Suppressor macrophage treated with lipopolysaccharide for 4 hours (primary cell): Measurements from ENCODE around the gene MEIS2.

ENCODE experiments used
- DNase-seq: peaks from one replicate; pipeline ENCODE4 v3.0.0-alpha.2; 2020

Gene MEIS2

GRCh38 chr15:37112171-37112570 is 11.8 kb upstream of the MEIS2 start:
- DNase-seq, result no peak

DNA sequence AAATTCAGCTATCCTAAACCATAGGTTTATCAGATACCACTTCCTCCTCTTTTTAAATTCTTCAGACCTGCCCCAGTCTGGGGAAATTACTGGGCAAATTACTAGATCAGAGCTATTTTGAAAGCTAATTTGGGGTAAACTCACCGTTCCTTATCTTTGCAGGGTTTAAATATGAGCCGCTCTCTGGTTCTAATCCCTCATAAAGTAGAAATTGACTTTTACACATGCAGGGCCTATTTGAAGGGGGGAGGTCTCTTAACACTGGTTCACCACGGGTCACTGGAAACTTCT is 11.0 kb upstream of the MEIS2 start:
- no peak for DNase-seq

DNA sequence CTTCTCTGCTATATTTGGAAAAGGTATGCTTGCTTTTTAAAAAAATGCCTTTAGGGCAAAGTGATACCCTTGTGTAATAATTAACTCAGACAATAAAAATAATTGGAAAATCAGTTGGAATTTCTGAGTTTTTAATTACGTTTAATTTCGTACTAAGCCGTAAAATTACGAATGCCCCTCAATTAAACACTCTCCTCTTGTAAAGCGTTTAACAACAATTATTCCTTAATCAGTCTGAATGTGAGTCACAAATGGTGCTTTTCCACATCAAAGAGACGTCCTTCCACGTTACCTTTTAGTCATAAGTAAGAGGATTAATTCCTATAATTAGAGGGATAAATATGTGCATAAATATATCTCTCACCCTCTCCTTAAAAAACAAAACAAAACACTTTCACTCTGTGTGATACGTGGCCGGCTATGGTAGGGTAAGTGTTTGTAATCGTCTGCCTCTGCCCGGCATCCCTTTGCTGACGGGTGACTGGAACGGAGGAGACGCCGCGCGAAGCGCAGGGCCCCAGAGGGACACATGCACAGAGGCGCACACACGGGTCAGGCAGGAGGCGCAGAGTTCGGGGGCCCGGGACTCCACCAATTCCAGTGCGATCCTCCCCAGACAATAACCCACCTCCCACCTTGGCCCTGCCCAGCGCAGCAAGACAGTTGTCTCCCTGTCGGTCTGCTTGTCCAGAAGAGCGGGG is 9.7 kb upstream of the MEIS2 start:
- no peak for DNase-seq

GRCh38 chr15:37109168-37109871 is 9.0 kb upstream of the MEIS2 start:
- no peak for DNase-seq

DNA sequence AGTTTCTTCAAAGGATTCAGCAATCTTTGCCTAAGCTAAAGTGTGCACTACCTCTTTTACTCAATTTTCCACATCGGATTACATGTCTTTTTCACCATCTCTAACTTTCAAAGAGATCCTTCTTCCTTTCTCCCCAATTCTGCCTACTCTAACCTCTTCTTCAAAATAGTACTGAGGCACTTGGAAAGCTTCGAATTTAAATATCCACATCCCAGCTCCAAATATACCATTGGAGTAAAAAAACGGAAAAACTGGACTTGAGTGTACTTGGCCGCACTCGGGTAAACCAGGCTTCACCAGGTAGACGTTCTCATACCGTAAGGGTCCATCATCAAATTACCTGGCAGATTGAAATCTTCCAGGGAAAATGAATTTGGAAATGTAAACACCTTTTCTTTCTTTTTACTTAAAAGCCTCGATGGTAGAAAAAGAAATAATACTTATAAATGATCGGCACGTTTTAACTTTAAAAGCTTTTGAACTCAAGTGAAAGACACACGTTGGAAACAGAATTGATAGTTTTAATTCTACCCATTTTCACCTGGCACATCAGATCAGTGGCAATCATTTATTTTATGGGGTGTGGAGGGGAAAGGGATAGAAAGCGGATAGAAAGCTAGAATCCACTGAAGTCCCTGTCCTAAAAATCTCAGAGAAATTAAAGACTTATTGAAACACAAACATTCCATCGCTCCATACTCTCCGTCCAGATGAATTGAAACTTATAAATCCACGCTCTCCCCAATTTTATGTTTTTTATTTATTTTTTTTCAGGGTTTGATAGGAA is 8.2 kb upstream of the MEIS2 start:
- DNase-seq, result no peak

DNA sequence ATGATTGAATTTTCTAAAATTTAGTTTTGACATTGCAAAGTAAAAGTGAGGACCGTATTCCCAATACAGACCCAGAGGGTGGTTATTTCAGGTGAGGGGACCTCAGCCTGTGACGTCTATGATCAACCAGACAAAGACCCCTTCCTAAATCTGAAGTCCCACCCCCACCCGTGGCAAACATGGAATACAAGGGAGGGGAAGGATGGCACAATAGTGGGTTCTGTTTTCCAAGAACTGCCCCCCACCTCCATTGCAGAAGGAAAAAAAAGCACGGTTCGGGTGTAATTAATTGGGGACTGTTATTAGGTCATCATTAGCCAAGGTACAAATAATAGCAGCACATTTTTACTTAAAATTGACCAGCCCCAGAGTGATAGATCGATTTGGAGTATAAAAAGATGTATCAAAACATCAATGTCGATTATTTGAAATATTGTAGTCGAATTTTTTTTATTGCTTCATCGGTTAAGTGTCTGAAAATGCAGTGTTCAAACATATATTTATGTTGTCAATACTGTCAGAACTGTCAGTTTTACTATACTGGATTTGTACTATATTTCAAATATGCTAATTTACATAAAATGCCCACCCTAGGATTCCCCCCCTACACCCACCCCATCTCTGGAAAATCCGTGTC is 7.5 kb upstream of the MEIS2 start:
- no peak for DNase-seq

DNA sequence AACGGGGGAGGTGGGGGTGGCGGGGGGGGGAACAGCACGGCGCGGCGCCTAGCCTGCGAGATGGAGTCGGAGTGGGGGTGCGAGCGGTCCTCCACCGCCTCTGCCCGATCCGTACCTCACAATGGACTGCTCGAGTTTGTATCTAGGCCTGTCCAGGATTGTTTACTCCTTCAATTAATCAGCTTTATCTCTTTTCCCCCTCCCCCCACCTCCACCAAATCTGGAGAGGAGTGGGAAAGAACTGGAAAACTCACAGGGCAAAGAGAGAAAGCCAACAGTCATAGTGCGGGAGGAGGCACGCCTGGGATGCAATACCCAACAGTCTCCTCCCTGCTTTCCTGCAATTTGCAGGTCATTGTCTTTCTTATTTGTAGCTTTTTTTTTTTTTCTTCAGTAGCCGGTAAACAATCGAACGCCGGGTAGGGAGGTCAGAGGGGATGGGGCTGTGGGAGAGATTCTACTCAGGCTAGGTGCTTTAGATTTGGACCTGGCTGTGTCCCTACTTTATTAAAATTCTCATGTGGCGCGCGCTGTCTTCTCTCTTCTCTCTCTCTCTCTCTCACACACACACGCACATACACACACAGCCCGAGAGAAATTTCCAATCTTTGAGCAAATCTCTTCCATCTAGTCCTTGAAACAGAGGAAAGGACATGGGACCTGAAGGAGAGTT is 6.9 kb upstream of the MEIS2 start:
- DNase-seq, result no peak

DNA sequence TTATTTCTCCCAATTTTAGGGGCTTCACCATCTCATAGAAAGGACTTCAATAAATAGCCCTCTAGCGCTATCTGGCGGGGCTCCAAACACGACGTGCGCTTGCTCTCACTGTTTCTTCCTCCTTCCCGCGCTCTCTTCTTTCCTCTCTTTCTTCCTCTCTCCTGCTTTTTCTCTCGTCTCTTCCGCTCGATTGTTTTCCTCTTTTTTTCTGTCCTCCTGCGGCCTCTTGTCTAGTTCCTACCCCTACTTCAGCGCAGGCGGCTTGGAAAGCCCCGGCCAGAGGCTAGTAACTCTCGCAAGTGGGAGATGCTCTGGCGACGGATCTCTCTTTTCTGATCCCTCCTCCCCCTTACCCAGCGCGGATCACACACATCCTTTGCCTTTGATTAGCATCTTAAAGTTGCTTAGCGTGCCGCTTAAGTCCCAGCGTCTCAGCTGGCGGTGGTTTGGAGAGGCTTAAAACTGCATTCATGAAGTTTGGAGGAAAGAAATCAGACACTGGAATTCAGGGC is 6.2 kb upstream of the MEIS2 start:
- DNase-seq, result no peak

DNA sequence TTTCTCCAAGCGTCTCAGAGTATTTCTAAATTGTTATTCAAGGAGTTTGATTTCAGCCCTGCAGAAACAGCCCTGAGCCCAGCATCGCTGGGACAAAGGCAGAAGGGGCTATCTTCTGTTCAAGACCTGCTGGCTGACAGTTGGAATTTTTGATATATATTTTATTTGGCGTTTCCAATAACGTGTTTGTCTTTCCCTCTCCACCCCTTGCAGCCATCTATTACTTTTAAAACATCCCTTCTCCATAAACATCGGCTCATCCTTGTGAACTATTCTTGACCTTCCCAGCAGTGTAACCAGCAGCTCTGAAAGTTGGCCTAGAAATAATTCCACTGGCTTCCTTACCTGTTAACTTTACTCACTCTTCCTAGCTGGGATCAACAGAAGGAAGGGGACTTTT is 5.5 kb upstream of the MEIS2 start:
- no peak for DNase-seq

- no peak for DNase-seq
These were observed 4.7 kb upstream of the MEIS2 start for GRCh38 chr15:37105029-37105428.

DNA sequence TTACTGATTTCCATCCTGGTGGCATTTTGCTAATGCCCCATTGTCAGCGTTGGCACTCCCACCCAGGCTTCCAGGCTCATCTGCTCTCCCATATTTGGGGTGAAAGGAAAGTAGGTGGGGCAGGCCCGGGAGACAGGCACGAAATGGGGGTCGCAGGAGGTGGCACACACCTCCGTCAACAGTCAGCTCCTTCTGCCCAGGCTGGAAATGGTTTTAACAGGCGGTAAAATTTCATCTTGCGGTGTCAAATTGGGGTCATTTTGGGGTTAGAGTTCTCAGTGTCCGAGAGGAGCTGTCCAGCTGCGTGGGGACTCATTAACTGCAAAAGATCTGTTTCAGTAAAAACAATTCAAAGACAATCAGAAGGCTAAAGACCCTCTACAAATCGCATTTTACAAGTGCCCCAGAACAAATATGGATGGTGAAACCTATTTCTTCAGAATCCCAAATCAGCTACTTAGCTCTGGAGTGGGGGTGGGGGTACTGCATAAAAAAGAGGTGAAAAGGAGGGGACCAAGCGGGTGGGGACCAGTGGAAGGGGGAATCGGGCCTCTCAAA is 4.2 kb upstream of the MEIS2 start:
- no peak for DNase-seq

DNA sequence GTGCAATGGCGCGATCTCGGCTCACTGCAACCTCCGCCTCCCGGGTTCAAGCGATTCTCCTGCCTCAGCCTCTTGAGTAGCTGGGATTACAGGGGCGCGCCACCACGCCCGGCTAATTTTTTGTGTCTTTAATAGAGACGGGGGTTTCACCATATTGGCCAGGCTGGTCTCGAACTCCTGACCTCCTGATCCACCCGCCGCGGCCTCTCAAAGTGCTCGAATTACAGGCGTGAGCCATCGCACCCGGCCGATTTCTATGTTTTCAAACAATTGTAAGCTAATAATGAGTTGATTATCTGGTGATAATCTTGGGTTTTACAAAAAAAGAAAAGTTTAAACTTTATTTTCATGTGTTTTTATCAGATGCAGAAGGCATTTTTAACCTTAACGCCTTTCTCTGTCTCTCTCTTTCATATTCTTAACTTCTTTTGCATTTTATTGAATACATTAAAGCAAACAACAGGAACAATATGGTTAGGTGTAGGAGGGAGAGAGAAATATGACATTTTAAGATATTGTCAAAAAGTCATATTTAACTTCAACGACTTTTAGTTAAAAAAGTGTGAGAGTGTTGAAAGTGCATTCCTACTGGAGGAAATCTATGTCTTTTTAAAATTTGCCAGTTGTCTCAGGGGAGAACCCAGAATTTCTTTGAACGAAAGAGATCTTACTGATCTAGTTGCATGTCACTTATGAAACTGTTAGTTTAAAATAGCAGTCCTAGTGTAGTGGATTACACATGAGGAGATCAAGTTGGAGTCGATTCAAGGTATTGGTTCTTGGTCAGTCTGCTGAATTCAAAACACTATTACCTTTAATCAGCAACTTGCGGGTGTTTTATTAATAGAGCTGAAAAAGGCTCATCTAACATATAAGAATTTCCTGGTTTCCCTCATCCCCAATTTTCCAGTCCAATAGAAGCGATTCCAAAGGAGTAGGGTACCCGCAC is 3.4 kb upstream of the MEIS2 start:
- no peak for DNase-seq

GRCh38 chr15:37103163-37103435 is 2.8 kb upstream of the MEIS2 start:
- no peak for DNase-seq

DNA sequence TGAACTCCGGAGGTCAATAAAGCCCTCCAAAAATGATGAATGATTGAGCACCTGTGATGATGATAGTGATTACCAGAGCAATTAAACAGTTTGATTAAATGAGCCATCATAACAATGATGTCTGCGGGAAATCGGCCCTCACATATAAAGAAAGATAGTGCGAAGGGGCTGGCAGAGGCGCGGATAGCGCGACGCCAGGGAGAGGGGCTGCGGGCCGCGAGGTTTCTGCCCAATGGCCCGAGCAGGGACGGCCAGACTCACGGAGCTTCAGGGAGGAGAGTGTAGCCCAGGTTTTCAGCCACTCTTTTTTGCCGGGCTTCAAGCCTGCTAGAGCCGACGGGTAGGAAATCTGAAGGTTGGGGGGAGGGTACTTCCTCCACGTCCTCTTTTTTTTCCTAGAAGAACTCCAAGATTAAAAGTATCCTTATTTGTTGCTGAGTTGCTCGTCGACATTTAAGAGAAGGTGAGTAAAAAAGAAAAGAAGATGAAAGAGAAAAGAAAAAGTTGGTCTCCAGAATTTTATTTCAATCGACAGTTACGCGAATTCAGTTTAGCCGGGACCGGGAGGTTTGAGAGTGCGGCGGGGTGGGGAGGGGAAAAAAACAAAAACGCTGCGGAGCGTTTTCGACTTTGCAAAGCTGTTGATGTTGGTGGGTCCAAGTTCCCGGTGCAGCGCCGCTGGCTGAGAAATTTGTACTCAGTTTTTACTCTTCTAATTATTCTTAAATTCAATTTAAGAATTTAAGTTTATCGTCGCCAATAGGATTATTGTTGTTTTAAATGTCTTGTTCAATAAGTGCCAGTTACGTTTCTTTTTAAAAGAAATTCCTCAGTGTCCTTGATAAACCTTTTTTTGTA is 2.2 kb upstream of the MEIS2 start:
- no peak for DNase-seq

- DNase-seq, result no peak
These were observed 1.6 kb upstream of the MEIS2 start for GRCh38 chr15:37101980-37102304.

GRCh38 chr15:37100966-37101215 is 542 bp upstream of the MEIS2 start:
- DNase-seq, result peak; percentile 9

DNA sequence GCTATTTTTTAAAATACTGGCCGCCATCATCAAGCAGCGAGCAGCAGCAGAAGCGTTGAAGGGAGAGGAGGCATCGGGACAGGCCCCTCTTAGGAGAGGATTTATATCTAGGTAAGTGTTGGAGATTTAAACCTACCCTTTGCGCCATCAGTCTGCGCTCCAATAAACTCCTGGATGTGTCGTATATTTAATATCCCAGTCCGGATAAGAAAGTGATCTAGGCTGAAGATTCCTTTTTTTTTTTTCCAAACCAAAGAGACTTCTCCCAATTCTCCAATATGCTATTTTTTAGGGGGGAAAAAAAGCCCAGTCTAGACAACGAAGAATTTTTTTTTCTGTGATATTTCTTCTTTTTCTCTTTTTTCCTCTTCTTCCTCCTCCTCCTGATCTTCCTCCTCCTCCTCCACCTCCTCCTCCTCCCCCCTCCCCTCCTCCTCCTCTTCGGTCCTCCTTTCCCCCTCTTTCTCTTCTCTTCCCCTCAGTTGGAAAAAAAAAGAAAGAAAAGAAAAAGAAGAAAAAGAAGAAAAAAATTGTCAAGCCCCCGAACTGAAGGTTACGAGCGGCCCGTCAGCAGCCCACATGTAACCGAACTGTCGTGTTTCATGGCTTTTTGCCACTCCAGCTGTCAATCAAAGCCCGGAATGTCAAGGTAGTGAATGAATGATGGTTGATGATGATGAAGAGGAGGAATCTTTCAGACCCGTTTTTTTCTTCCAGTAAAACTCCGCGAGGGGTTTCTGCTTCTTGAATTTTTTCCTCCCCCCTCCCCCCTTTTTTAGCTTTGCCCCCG is 835 bp downstream of the MEIS2 start:
- DNase-seq, result no peak

DNA sequence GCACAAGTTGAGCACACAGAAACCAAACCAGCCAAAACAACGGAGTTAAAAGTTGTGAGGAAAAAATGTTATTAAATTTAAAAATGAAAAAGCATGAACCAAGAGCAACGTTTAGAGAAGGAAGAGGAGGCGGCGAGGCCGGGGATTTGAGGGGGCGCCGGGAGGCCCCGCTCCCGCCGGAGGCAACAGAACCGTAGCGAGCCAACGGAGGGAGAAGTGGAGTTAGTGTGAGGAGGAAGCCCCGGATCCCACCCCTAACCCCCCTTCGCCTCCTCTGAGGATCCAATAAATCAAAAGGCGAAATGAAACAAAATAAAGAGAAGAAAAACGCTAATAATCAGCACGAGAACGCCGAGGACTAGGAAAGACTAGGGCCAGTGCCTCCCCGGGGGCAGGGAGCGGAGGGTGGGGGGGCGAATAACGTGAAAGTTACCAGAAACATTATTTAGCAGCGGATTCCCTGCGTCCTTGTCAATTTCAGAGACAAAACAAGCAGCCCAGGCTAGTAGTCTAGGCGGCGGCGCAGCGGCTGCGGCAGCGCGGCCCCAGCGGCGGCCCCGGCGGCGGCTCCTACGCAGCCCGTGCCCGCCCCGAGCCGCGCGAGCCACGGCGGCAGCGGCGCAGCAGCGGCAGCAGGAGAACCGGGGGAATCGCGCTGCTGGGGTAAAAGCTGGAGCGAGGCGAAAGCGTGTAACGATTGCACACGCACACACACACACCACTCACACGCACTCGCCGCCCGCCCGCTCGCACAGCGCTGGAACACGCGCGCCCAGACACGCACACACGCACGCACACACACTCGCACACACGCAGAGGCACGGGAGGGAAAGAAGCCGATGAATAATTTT is 1.7 kb downstream of the MEIS2 start:
- peak; percentile 32 for DNase-seq
